Rectal smooth muscle tissue (tissue), 1 donor: Measurements from ENCODE around the gene LTO1.
"Not testable (repeated sequence)": the region's sequence is repeated elsewhere in the genome, so short reads cannot be mapped to it uniquely, and the experiment has no call there.

Experiments used
- H3K27ac ChIP-seq: one replicate; pipeline ENCODE4 v1.7.0; 2013; ENCODE audit warnings: low read depth, low read length, inconsistent platforms
- H3K27me3 ChIP-seq: one replicate; pipeline ENCODE4 v1.7.0; 2013; ENCODE audit warnings: low read length; ENCODE audit not compliant: control insufficient read depth, insufficient read depth
- H3K36me3 ChIP-seq: one replicate; pipeline ENCODE4 v1.7.0; 2013; ENCODE audit warnings: low read length; ENCODE audit not compliant: control insufficient read depth, insufficient read depth
- H3K4me1 ChIP-seq: one replicate; pipeline ENCODE4 v1.7.0; 2013; ENCODE audit warnings: low read length; ENCODE audit not compliant: control insufficient read depth, insufficient read depth
- H3K4me3 ChIP-seq: one replicate; pipeline ENCODE4 v1.7.0; 2013; ENCODE audit warnings: low read length
- H3K9ac ChIP-seq: one replicate; pipeline ENCODE4 v1.7.0; 2013; ENCODE audit warnings: low read length

Gene LTO1

GRCh38 chr11:69697469-69697843 lies 22.3 kb upstream of the LTO1 start:
- no peak overlapping the region for H3K4me3 ChIP-seq
- H3K9ac ChIP-seq, result no peak overlapping the region
- H3K27me3 ChIP-seq, result peaks cover 3% of the 10 kb centered on the region
- no peaks in the 10 kb centered on the region for H3K36me3 ChIP-seq
- no peaks in the 10 kb centered on the region for H3K4me1 ChIP-seq
- H3K27ac ChIP-seq, result no peak overlapping the region

GRCh38 chr11:69696749-69697468 lies 21.8 kb upstream of the LTO1 start:
- H3K9ac ChIP-seq, result no peak overlapping the region
- no peaks in the 10 kb centered on the region for H3K4me1 ChIP-seq
- H3K36me3 ChIP-seq, result no peaks in the 10 kb centered on the region
- H3K27ac ChIP-seq, result no peak overlapping the region
- H3K27me3 ChIP-seq, result peaks cover 3% of the 10 kb centered on the region
- no peak overlapping the region for H3K4me3 ChIP-seq

- not testable (repeated sequence) for H3K27ac ChIP-seq, H3K4me1 ChIP-seq, H3K4me3 ChIP-seq, H3K9ac ChIP-seq, H3K27me3 ChIP-seq, H3K36me3 ChIP-seq
These were observed 20.8 kb upstream of the LTO1 start for GRCh38 chr11:69695995-69696394.

- Histone ChIP-seq H3K4me1 (no peaks in the 10 kb centered on the region), H3K9ac (no peak overlapping the region), H3K27me3 (peaks cover under 1% of the 10 kb centered on the region), H3K4me3 (no peak overlapping the region), H3K36me3 (no peaks in the 10 kb centered on the region), H3K27ac (no peak overlapping the region)
These were observed 20.4 kb upstream of the LTO1 start for GRCh38 chr11:69695581-69695980.

GRCh38 chr11:69694781-69695180 lies 19.6 kb upstream of the LTO1 start:
- no peaks in the 10 kb centered on the region for H3K36me3 ChIP-seq
- no peaks in the 10 kb centered on the region for H3K27me3 ChIP-seq
- no peak overlapping the region for H3K9ac ChIP-seq
- no peak overlapping the region for H3K27ac ChIP-seq
- no peaks in the 10 kb centered on the region for H3K4me1 ChIP-seq
- H3K4me3 ChIP-seq, result no peak overlapping the region

GRCh38 chr11:69692422-69692821 lies 17.3 kb upstream of the LTO1 start:
- H3K36me3 ChIP-seq, result no peaks in the 10 kb centered on the region
- H3K27me3 ChIP-seq, result no peaks in the 10 kb centered on the region
- no peak overlapping the region for H3K27ac ChIP-seq
- H3K4me3 ChIP-seq, result no peak overlapping the region
- H3K9ac ChIP-seq, result no peak overlapping the region
- no peaks in the 10 kb centered on the region for H3K4me1 ChIP-seq

- Histone ChIP-seq H3K4me1 (no peaks in the 10 kb centered on the region), H3K36me3 (no peaks in the 10 kb centered on the region), H3K9ac (no peak overlapping the region), H3K27ac (no peak overlapping the region), H3K4me3 (no peak overlapping the region), H3K27me3 (no peaks in the 10 kb centered on the region)
These were observed 16.3 kb upstream of the LTO1 start for GRCh38 chr11:69691463-69691862.

GRCh38 chr11:69689484-69690319 lies 14.5 kb upstream of the LTO1 start:
- Histone ChIP-seq H3K4me3 (no peak overlapping the region), H3K9ac (no peak overlapping the region), H3K4me1 (no peaks in the 10 kb centered on the region), H3K27ac (no peak overlapping the region), H3K27me3 (no peaks in the 10 kb centered on the region), H3K36me3 (no peaks in the 10 kb centered on the region)

GRCh38 chr11:69687969-69688771 lies 13.0 kb upstream of the LTO1 start:
- H3K27me3 ChIP-seq, H3K36me3 ChIP-seq, H3K4me1 ChIP-seq, H3K27ac ChIP-seq, H3K9ac ChIP-seq, H3K4me3 ChIP-seq: not testable (repeated sequence)

- Histone ChIP-seq H3K27me3 (no peaks in the 10 kb centered on the region), H3K27ac (no peak overlapping the region), H3K4me1 (no peaks in the 10 kb centered on the region), H3K9ac (no peak overlapping the region), H3K4me3 (no peak overlapping the region), H3K36me3 (no peaks in the 10 kb centered on the region)
These were observed 11.7 kb upstream of the LTO1 start for GRCh38 chr11:69686856-69687255.

- no peak overlapping the region for H3K4me3 ChIP-seq
- H3K27ac ChIP-seq, result no peak overlapping the region
- no peaks in the 10 kb centered on the region for H3K4me1 ChIP-seq
- no peaks in the 10 kb centered on the region for H3K36me3 ChIP-seq
- no peaks in the 10 kb centered on the region for H3K27me3 ChIP-seq
- no peak overlapping the region for H3K9ac ChIP-seq
These were observed 11.3 kb upstream of the LTO1 start for GRCh38 chr11:69686452-69686851.

- Histone ChIP-seq H3K4me3 (no peak overlapping the region), H3K27ac (no peak overlapping the region), H3K4me1 (no peaks in the 10 kb centered on the region), H3K9ac (no peak overlapping the region), H3K36me3 (no peaks in the 10 kb centered on the region), H3K27me3 (no peaks in the 10 kb centered on the region)
These were observed 10.2 kb upstream of the LTO1 start for GRCh38 chr11:69685348-69685747.
